Measurements from ENCODE around the gene MINDY1.

DNA sequence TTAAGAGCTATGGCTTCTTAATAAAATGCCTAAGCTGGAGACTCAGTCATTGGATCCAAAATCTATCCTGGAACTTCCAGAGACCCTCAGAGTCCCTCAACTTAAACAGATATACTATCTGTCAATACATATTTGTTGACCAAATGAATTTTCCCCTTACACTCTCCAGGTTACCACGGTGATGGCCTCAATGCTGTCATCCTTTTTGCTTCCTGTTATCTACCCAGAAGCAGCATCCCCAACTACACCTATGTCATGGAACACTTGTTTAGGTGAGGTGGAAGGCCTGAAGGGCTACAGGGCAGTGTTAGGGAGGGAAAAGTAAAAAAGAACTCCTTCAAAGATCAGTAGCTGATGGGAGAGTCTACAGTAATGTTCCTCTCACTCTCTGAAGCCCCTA, 36.5 kb upstream of the MINDY1 start:
- TF ChIP-seq POLR2A (IDR thresholded peaks at IDR 0.05; ENCODE audit: low read depth, low read length) (no peak), EZH2 (IDR thresholded peaks at IDR 0.05; ENCODE audit: borderline replicate concordance, low read depth, low read length, severe bottlenecking) (no peak), POLR2AphosphoS5 (IDR thresholded peaks at IDR 0.05; ENCODE audit: insufficient read depth, low read depth, low read length) (no peak), MYC (IDR thresholded peaks at IDR 0.05; ENCODE audit: low read depth, low read length) (no peak), JUN (IDR thresholded peaks at IDR 0.05; ENCODE audit: borderline replicate concordance, insufficient read depth, insufficient read length, low read depth) (no peak), FOS (IDR thresholded peaks at IDR 0.05; ENCODE audit: borderline replicate concordance, insufficient read depth, low read length) (no peak)
- TF ChIP-seq, protein P1, sequence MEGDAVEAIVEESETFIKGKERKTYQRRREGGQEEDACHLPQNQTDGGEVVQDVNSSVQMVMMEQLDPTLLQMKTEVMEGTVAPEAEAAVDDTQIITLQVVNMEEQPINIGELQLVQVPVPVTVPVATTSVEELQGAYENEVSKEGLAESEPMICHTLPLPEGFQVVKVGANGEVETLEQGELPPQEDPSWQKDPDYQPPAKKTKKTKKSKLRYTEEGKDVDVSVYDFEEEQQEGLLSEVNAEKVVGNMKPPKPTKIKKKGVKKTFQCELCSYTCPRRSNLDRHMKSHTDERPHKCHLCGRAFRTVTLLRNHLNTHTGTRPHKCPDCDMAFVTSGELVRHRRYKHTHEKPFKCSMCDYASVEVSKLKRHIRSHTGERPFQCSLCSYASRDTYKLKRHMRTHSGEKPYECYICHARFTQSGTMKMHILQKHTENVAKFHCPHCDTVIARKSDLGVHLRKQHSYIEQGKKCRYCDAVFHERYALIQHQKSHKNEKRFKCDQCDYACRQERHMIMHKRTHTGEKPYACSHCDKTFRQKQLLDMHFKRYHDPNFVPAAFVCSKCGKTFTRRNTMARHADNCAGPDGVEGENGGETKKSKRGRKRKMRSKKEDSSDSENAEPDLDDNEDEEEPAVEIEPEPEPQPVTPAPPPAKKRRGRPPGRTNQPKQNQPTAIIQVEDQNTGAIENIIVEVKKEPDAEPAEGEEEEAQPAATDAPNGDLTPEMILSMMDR (IDR thresholded peaks at IDR 0.05; ENCODE audit: extremely low read depth in 1 of 2, insufficient read depth in 1 of 2, low read depth in 1 of 2, low read length in 2 of 2): no peak

All from endothelial cell of umbilical vein (primary cell).